ENCODE measurements around the gene ZNF626. TPM values are rescaled to one million over a fixed set of nuclear protein-coding genes. Genes with fewer than 3 reads are reported as not detected.
A peak's percentile ranks its signal among the peaks of the same experiment; 100 is the strongest.
"Not testable (repeated sequence)": the region's sequence is repeated elsewhere in the genome, so short reads cannot be mapped to it uniquely, and the experiment has no call there.

Gene ZNF626
- total RNA-seq: 11.1 TPM
- long read RNA-seq, partial matches to known transcripts: 1 of 14 reads
- long read RNA-seq, other reads (novel, unspliced or antisense): 9 of 14 reads

- H3K27me3 ChIP-seq: no peaks in the 10 kb centered on the region
- peak; percentile 93 for DNase-seq
- peaks cover 7% of the 10 kb centered on the region for H3K36me3 ChIP-seq
- H3K9me3 ChIP-seq: peaks cover 9% of the 10 kb centered on the region
- intact Hi-C loops (cut with DNase I): no loop called here
- ATAC-seq: peak; percentile 100
- no peak for TF ChIP-seq CTCF (IDR thresholded peaks at IDR 0.05)
- H3K4me3 ChIP-seq: peak within 1 kb of the TSS; percentile 65
- H3K27ac ChIP-seq: peak within 1 kb of the TSS; percentile 82
- peaks cover 16% of the 10 kb centered on the region for H3K4me1 ChIP-seq
Measured at GRCh38 chr19:20661150-20661819, at the start of gene ZNF626. ZNF626 (minus strand) TSS chr19:20661571; CDS start chr19:20661446, 125 bp downstream.

DNA sequence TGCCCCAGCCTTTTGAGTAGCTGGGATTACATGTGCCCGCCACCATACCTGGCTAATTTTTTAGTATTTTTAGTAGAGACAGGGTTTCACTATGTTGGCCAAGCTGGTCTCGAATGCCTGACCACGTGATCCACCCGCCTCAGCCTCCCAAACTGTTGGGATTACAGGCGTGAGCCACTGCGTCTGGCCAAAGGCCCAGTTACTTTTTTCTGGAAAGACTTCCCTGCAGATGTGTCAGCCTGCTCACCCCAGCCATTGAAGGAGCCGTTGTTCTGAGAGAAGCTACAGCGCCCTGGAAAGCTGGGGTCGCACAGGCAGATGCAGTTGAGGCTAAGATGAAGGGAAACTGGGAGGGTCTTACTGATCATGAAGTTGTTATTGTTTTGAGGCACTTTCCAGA, 7.9 kb upstream of the ZNF626 start:
- Histone ChIP-seq H3K27ac (no peak overlapping the region), H3K4me1 (no peaks in the 10 kb centered on the region), H3K27me3 (no peaks in the 10 kb centered on the region), H3K4me3 (no peak overlapping the region), H3K9me3 (no peaks in the 10 kb centered on the region), H3K36me3 (no peaks in the 10 kb centered on the region)
- TF ChIP-seq CTCF (IDR thresholded peaks at IDR 0.05): no peak
- intact Hi-C loops (cut with DNase I): no loop called here
- DNase-seq (no peak), ATAC-seq (no peak)

DNA sequence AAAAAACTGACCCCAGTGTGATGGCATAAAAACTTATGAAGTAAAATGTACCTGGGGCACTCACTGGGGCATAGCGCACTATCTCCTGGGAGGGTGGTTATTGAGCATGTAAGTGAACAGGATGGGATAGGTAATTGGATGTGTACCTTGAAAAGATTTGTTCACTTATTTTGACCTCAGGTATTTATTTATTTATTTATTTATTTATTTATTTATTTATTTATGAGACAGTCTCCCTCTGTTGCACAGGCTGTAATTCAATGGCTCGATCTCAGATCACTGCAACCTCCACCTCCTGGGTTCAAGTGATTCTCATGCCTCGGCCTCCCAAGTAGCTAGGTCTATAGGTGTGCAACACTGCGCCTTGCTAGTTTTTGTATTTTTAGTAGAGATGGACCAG, 5.9 kb upstream of the ZNF626 start:
- H3K4me3 ChIP-seq: no peak overlapping the region
- H3K9me3 ChIP-seq: no peaks in the 10 kb centered on the region
- H3K36me3 ChIP-seq: no peaks in the 10 kb centered on the region
- H3K27me3 ChIP-seq: no peaks in the 10 kb centered on the region
- no peak for TF ChIP-seq CTCF (IDR thresholded peaks at IDR 0.05)
- ATAC-seq (no peak), DNase-seq (no peak)
- no peak overlapping the region for H3K27ac ChIP-seq
- H3K4me1 ChIP-seq: no peaks in the 10 kb centered on the region
- intact Hi-C loops (cut with DNase I): no loop called here

DNA sequence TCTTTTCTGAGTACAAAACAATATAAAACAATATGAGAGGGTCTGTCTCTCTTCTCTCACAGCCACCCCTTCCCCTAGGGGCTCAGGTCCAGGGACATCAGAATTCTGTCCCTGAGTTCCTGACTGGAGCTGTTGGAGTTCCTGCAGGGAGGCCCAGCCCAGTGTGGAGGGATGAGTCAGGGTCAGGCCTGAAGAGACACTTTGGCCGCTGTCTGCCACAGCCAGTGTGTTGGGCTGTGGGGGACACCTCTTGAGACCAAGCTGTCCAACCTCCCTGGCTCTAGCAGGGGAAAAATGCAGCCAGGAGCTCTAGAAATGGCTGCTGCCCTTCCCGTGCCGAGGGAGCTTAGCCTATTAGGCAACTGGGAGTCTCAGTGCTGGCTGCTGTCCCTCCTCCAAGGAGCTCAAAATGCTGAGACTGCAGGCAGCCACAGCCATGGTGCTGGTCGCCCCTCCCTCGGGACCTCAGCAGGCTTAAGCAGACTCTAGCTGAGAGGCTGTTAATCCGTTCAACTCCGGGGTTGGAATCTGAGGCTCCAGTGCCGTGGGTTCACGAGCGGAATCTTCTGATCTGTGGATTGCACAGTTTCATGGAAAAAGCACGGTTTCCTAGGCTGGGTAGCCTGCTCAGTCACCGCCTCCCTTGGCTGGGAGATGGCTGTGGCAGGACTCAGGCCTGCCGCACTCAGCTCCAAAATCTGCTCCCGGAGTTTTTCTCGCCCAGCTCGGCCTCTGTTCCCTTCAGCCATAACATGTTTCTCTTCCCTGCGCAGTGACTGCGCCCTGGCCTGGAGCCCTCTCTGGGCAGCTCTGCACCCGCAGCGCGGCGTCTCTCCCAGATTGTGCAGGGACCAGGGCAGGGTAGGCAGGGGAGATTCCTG, 3.8 kb upstream of the ZNF626 start:
- Histone ChIP-seq H3K27me3 (no peaks in the 10 kb centered on the region), H3K4me3 (no peak overlapping the region), H3K36me3 (no peaks in the 10 kb centered on the region), H3K4me1 (peaks cover 5% of the 10 kb centered on the region), H3K27ac (no peak overlapping the region), H3K9me3 (no peaks in the 10 kb centered on the region)
- DNase-seq (peak; percentile 61), ATAC-seq (no peak)
- no peak for TF ChIP-seq CTCF (IDR thresholded peaks at IDR 0.05)
- intact Hi-C loops (cut with DNase I): no loop called here

DNA sequence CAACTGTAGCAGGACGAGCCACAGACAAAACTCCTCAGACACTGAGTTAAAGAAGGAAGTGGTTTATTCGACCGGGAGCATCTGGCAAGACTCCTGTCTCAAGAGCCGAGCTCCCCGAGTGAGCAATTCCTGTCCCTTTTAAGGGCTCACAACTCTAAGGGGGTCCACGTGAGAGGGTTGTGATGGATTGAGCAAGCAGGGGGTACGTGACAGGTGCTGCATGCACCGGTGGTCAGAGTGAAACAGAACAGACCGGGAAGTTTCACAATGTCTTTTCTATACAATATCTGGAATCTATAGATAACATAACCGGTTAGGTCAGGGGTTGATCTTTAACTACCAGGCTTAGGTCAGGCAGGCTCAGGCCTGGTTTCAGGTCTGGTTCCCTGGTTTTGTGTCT, 3.1 kb upstream of the ZNF626 start:
- H3K36me3 ChIP-seq; ATAC-seq; H3K27me3 ChIP-seq; intact Hi-C loops (cut with DNase I); H3K9me3 ChIP-seq; H3K4me3 ChIP-seq; DNase-seq; H3K27ac ChIP-seq: not testable (repeated sequence)
- peaks cover 12% of the 10 kb centered on the region for H3K4me1 ChIP-seq
